Smooth muscle cell (in vitro differentiated cells): ENCODE measurements around the gene TOR2A. TPM values are rescaled to one million over a fixed set of nuclear protein-coding genes. Genes with fewer than 3 reads are reported as not detected.

ENCODE experiments used
- DNase-seq: peaks from one replicate; lab custom pipeline; 2025; ENCODE audit not compliant: unreplicated experiment; lab: John Stamatoyannopoulos, UW
- H2AFZ ChIP-seq: fragments of 200-600 bp; sonication (generic); 2 replicates; pipeline ENCODE4 v1.6.0; 2016; ENCODE audit warnings: antibody characterized with exemption, low read depth, mild to moderate bottlenecking
- H3F3A ChIP-seq: fragments of 200-600 bp; sonication (generic); 2 replicates; pipeline ENCODE4 v1.6.0; 2017; ENCODE audit warnings: antibody characterized with exemption, low read depth
- H3K27ac ChIP-seq: fragments of 200-600 bp; sonication (generic); 2 replicates; pipeline ENCODE4 v1.5.1; 2016; ENCODE audit warnings: low read depth, mild to moderate bottlenecking
- H3K27me3 ChIP-seq: fragments of 200-600 bp; sonication (generic); 2 replicates; pipeline ENCODE4 v1.6.1; 2016; ENCODE audit warnings: low read depth, mild to moderate bottlenecking
- H3K36me3 ChIP-seq: fragments of 200-600 bp; sonication (generic); 2 replicates; pipeline ENCODE4 v1.5.1; 2016; ENCODE audit warnings: low read depth
- H3K4me1 ChIP-seq: fragments of 200-600 bp; sonication (generic); 2 replicates; pipeline ENCODE4 v1.5.1; 2016; ENCODE audit warnings: low read depth
- H3K4me2 ChIP-seq: fragments of 200-600 bp; sonication (generic); 2 replicates; pipeline ENCODE4 v1.6.0; 2016; ENCODE audit warnings: mild to moderate bottlenecking
- H3K4me3 ChIP-seq: fragments of 200-600 bp; sonication (generic); 2 replicates; pipeline ENCODE4 v1.5.1; 2016; ENCODE audit warnings: mild to moderate bottlenecking
- H3K79me2 ChIP-seq: fragments of 200-600 bp; sonication (generic); 2 replicates; pipeline ENCODE4 v1.6.0; 2016; ENCODE audit warnings: low read depth, mild to moderate bottlenecking
- H3K9ac ChIP-seq: fragments of 200-600 bp; sonication (generic); 2 replicates; pipeline ENCODE4 v1.6.0; 2016; ENCODE audit warnings: low read depth
- H3K9me3 ChIP-seq: fragments of 200-600 bp; sonication (generic); replicated peaks from 2 replicates; pipeline ENCODE4 v1.5.1; 2016; ENCODE audit warnings: low read depth
- H4K20me1 ChIP-seq: fragments of 200-600 bp; sonication (generic); 2 replicates; pipeline ENCODE4 v1.6.0; 2016; ENCODE audit warnings: low read depth
- CTCF ChIP-seq: fragments of 200-600 bp; sonication (generic); IDR thresholded peaks from 2 replicates; pipeline ENCODE4 v1.5.1; 2017; ENCODE audit warnings: borderline replicate concordance, mild to moderate bottlenecking, antibody characterized with exemption; ENCODE audit not compliant: insufficient read depth, poor library complexity, severe bottlenecking
- WGBS: methylation state at CpG from one replicate; pipeline ENCODE4 v1.1.7; 2016; ENCODE audit warnings: low lambda C conversion rate; 5-methylcytosine and 5-hydroxymethylcytosine counted together
- polyA plus RNA-seq: library from polyadenylated mRNA; unstranded; fragments of >200 nt; fragmentation: Nextera tagmentation; extraction: Ambion mirVana; gene quantifications from 2 replicates; pipeline ENCODE4 v1.2.1, GENCODE V29; 2016
- total RNA-seq: library from RNA; depleted of rRNA; stranded (reverse); fragments of >200 nt; gene quantifications from 2 replicates; pipeline ENCODE4 v1.2.3, GENCODE V29; 2014

Gene TOR2A
- total and polyA plus RNA-seq, 2 experiments from 2014 or later = 7.3 to 12.3 TPM

- Histone ChIP-seq H3K9me3 (no peaks in the 10 kb centered on the region), H4K20me1 (no peaks in the 10 kb centered on the region), H3F3A (peaks cover 6% of the 10 kb centered on the region), H3K4me1 (no peaks in the 10 kb centered on the region), H3K36me3 (no peaks in the 10 kb centered on the region), H2AFZ (no peak overlapping the region), H3K4me3 (no peak overlapping the region), H3K27me3 (no peaks in the 10 kb centered on the region), H3K27ac (no peak overlapping the region), H3K4me2 (no peak overlapping the region), H3K79me2 (no peaks in the 10 kb centered on the region), H3K9ac (no peak overlapping the region)
- no peak for TF ChIP-seq CTCF
- DNase-seq = no peak
- WGBS = 86% methylated on average over 5 of the region's 5 CpGs
Observed at GRCh38 chr9:127700594-127701255, 34.4 kb downstream of the TOR2A start.

- WGBS = 97% methylated on average over 2 of the region's 2 CpGs
Observed at GRCh38 chr9:127700140-127700539, 35.0 kb downstream of the TOR2A start.

GRCh38 chr9:127698985-127699670 lies 36.0 kb downstream of the TOR2A start:
- no peaks in the 10 kb centered on the region for H3K36me3 ChIP-seq
- H3K27ac ChIP-seq = peak overlapping the region; percentile 54
- H3K9me3 ChIP-seq = no peaks in the 10 kb centered on the region
- H3F3A ChIP-seq = peaks cover 6% of the 10 kb centered on the region
- H2AFZ ChIP-seq = peak overlapping the region; percentile 62
- peak overlapping the region; percentile 27 for H3K9ac ChIP-seq
- DNase-seq = peak; percentile 74
- no peak for TF ChIP-seq CTCF
- peak overlapping the region; percentile 39 for H3K4me3 ChIP-seq
- no peaks in the 10 kb centered on the region for H3K27me3 ChIP-seq
- peak overlapping the region; percentile 68 for H3K4me2 ChIP-seq
- WGBS = 24% methylated on average over 41 of the region's 41 CpGs
- H3K79me2 ChIP-seq = no peaks in the 10 kb centered on the region
- H4K20me1 ChIP-seq = no peaks in the 10 kb centered on the region
- H3K4me1 ChIP-seq = no peaks in the 10 kb centered on the region

More at GRCh38 chr9:127700140-127700539, 35.0 kb downstream of the TOR2A start:
- H3K4me2 ChIP-seq = no peak overlapping the region
- H3K36me3 ChIP-seq = no peaks in the 10 kb centered on the region
- no peaks in the 10 kb centered on the region for H3K4me1 ChIP-seq
- no peak overlapping the region for H3K27ac ChIP-seq
- no peak for TF ChIP-seq CTCF
- peaks cover 6% of the 10 kb centered on the region for H3F3A ChIP-seq
- no peaks in the 10 kb centered on the region for H3K27me3 ChIP-seq
- no peak overlapping the region for H2AFZ ChIP-seq
- no peaks in the 10 kb centered on the region for H3K9me3 ChIP-seq
- DNase-seq = no peak
- H3K79me2 ChIP-seq = no peaks in the 10 kb centered on the region
- H3K9ac ChIP-seq = no peak overlapping the region
- no peaks in the 10 kb centered on the region for H4K20me1 ChIP-seq
- no peak overlapping the region for H3K4me3 ChIP-seq
